ENCODE data around the gene ZNF853.

The ZNF853 gene

GRCh38 chr7:6600093-6600492 lies 15.3 kb upstream of the ZNF853 start:
- Histone ChIP-seq H3K4me3 (no peak overlapping the region), H3K27ac (no peak overlapping the region)

GRCh38 chr7:6604458-6604857 lies 11.0 kb upstream of the ZNF853 start:
- Histone ChIP-seq H3K27ac (no peak overlapping the region), H3K4me3 (no peak overlapping the region)

GRCh38 chr7:6606866-6607583 lies 8.4 kb upstream of the ZNF853 start:
- no peak overlapping the region for H3K4me3 ChIP-seq
- H3K27ac ChIP-seq: no peak overlapping the region

GRCh38 chr7:6607651-6608051 lies 7.8 kb upstream of the ZNF853 start:
- Histone ChIP-seq H3K4me3 (no peak overlapping the region), H3K27ac (no peak overlapping the region)

GRCh38 chr7:6608081-6608480 lies 7.3 kb upstream of the ZNF853 start:
- Histone ChIP-seq H3K4me3 (no peak overlapping the region), H3K27ac (no peak overlapping the region)

- H3K27ac ChIP-seq: no peak overlapping the region
Measured at GRCh38 chr7:6608794-6609193, 6.6 kb upstream of the ZNF853 start.

GRCh38 chr7:6612819-6613218 lies 2.6 kb upstream of the ZNF853 start:
- H3K27ac ChIP-seq: no peak overlapping the region
- H3K4me3 ChIP-seq: no peak overlapping the region

More at GRCh38 chr7:6608794-6609193, 6.6 kb upstream of the ZNF853 start:
- H3K4me3 ChIP-seq: no peak overlapping the region

GRCh38 chr7:6613706-6614105 lies 1.7 kb upstream of the ZNF853 start:
- Histone ChIP-seq H3K4me3 (no peak overlapping the region), H3K27ac (no peak overlapping the region)

- peak overlapping the region in 8 of 21 experiments; percentile 0 to 69 (median 52) for H3K27ac ChIP-seq
Measured at GRCh38 chr7:6615723-6616555, 529 bp downstream of the ZNF853 start.

GRCh38 chr7:6616854-6617643 lies 1.6 kb downstream of the ZNF853 start:
- H3K4me3 ChIP-seq: no peak overlapping the region
- H3K27ac ChIP-seq: no peak overlapping the region

More at GRCh38 chr7:6615723-6616555, 529 bp downstream of the ZNF853 start:
- peak overlapping the region; percentile 30 to 58 (median 47) for H3K4me3 ChIP-seq

- H3K27ac ChIP-seq: no peak overlapping the region
- H3K4me3 ChIP-seq: no peak overlapping the region
Measured at GRCh38 chr7:6618621-6619020, 3.2 kb downstream of the ZNF853 start.

- H3K27ac ChIP-seq: peak overlapping the region in 1 of 21 experiments; percentile 74
- H3K4me3 ChIP-seq: no peak overlapping the region
Measured at GRCh38 chr7:6619961-6620360, 4.6 kb downstream of the ZNF853 start.

- Histone ChIP-seq H3K4me3 (no peak overlapping the region), H3K27ac (peak overlapping the region in 4 of 21 experiments; percentile 10 to 74 (median 15))
Measured at GRCh38 chr7:6621195-6622133, 6.1 kb downstream of the ZNF853 start.

- H3K4me3 ChIP-seq: no peak overlapping the region
- no peak overlapping the region for H3K27ac ChIP-seq
Measured at GRCh38 chr7:6622134-6622710, 6.8 kb downstream of the ZNF853 start.

- Histone ChIP-seq H3K27ac (peak overlapping the region in 6 of 21 experiments; percentile 11 to 69 (median 44)), H3K4me3 (no peak overlapping the region)
Measured at GRCh38 chr7:6623589-6624245, 8.3 kb downstream of the ZNF853 start.

GRCh38 chr7:6624246-6624611 lies 8.8 kb downstream of the ZNF853 start:
- Histone ChIP-seq H3K27ac (peak overlapping the region in 4 of 21 experiments; percentile 11 to 69 (median 45)), H3K4me3 (no peak overlapping the region)

GRCh38 chr7:6628045-6628444 lies 12.6 kb downstream of the ZNF853 start:
- no peak overlapping the region for H3K27ac ChIP-seq
- no peak overlapping the region for H3K4me3 ChIP-seq
